ENCODE measurements around the gene ACLY. TPM values are rescaled to one million over a fixed set of nuclear protein-coding genes. Genes with fewer than 3 reads are reported as not detected.

The ACLY gene
- polyA plus RNA-seq, 1 donor (not counting 4 experiments of a cell fraction or from before 2014, with no cell fraction given), result 363 TPM

GRCh38 chr17:41823580-41823979 is 95.2 kb downstream of the ACLY start:
- no peaks in the 10 kb centered on the region for H3K4me1 ChIP-seq (ENCODE audit: control insufficient read depth, extremely low read depth, insufficient read depth, low read length)
- H3K9me3 ChIP-seq (ENCODE audit: control insufficient read depth, low read depth, low read length), result no peaks in the 10 kb centered on the region
- H2AFZ ChIP-seq (ENCODE audit: control insufficient read depth, low read length), result no peak overlapping the region
- H3K9me1 ChIP-seq (ENCODE audit: control insufficient read depth, extremely low read depth, insufficient read depth, low read length), result no peaks in the 10 kb centered on the region
- H3K4me3 ChIP-seq (ENCODE audit: control insufficient read depth in 2 of 3, extremely low read depth in 1 of 3, insufficient read depth in 2 of 3, low read depth in 1 of 3, low read length in 3 of 3), result no peak overlapping the region
- no peak overlapping the region for H3K4me2 ChIP-seq (ENCODE audit: control insufficient read depth, extremely low read depth, insufficient read depth, low read depth, low read length)
- no peaks in the 10 kb centered on the region for H4K20me1 ChIP-seq (ENCODE audit: control insufficient read depth, extremely low read depth, insufficient read depth, low read length)
- FAIRE-seq (no peak), DNase-seq (ENCODE audit: low read depth, low spot score) (no peak)
- H3K27me3 ChIP-seq (ENCODE audit: control insufficient read depth, extremely low read depth, insufficient read depth, low read length), result peaks cover 9% of the 10 kb centered on the region
- peaks cover 2 to 8% of the 10 kb centered on the region in 2 experiments for H3K36me3 ChIP-seq (ENCODE audit: control insufficient read depth in 2 of 2, extremely low read depth in 1 of 2, insufficient read depth in 2 of 2, low read length in 2 of 2)
- H3K79me2 ChIP-seq (ENCODE audit: control insufficient read depth, insufficient read depth, low read length), result no peaks in the 10 kb centered on the region
- TF ChIP-seq CTCF (optimal IDR thresholded peaks at IDR 0.05 in 1 of 3, IDR thresholded peaks at IDR 0.05 in 1 of 3, conservative IDR thresholded peaks at IDR 0.05 in 1 of 3; ENCODE audit: extremely low read depth in 1 of 3, insufficient read depth in 2 of 3, low read length in 3 of 3) (no peak), EZH2 (IDR thresholded peaks at IDR 0.05; ENCODE audit: low read length) (no peak)
- dilution Hi-C loops (cut with MboI; ENCODE audit: extremely low pct_ligation_motif_present, low sequenced_read_pairs), result no loop called here
- no peak overlapping the region for H3K9ac ChIP-seq (ENCODE audit: control insufficient read depth, extremely low read depth, insufficient read depth, low read length)
- no peak overlapping the region for H3K27ac ChIP-seq (ENCODE audit: control insufficient read depth, insufficient read depth, low read length)

- H4K20me1 ChIP-seq (ENCODE audit: control insufficient read depth, extremely low read depth, insufficient read depth, low read length), result no peaks in the 10 kb centered on the region
- peaks cover 0 to 8% of the 10 kb centered on the region in 2 experiments for H3K36me3 ChIP-seq (ENCODE audit: control insufficient read depth in 2 of 2, extremely low read depth in 1 of 2, insufficient read depth in 2 of 2, low read length in 2 of 2)
- DNase-seq (ENCODE audit: low read depth, low spot score) (no peak), FAIRE-seq (no peak)
- no peak overlapping the region for H3K9ac ChIP-seq (ENCODE audit: control insufficient read depth, extremely low read depth, insufficient read depth, low read length)
- no peak overlapping the region for H2AFZ ChIP-seq (ENCODE audit: control insufficient read depth, low read length)
- dilution Hi-C loops (cut with MboI; ENCODE audit: extremely low pct_ligation_motif_present, low sequenced_read_pairs), result no loop called here
- TF ChIP-seq EZH2 (IDR thresholded peaks at IDR 0.05; ENCODE audit: low read length), result no peak
- TF ChIP-seq CTCF (optimal IDR thresholded peaks at IDR 0.05 in 1 of 3, IDR thresholded peaks at IDR 0.05 in 1 of 3, conservative IDR thresholded peaks at IDR 0.05 in 1 of 3; ENCODE audit: extremely low read depth in 1 of 3, insufficient read depth in 2 of 3, low read length in 3 of 3), result no peak
- H3K4me2 ChIP-seq (ENCODE audit: control insufficient read depth, extremely low read depth, insufficient read depth, low read depth, low read length), result no peak overlapping the region
- no peaks in the 10 kb centered on the region for H3K79me2 ChIP-seq (ENCODE audit: control insufficient read depth, insufficient read depth, low read length)
- H3K9me1 ChIP-seq (ENCODE audit: control insufficient read depth, extremely low read depth, insufficient read depth, low read length), result no peaks in the 10 kb centered on the region
- H3K4me1 ChIP-seq (ENCODE audit: control insufficient read depth, extremely low read depth, insufficient read depth, low read length), result no peaks in the 10 kb centered on the region
- H3K27me3 ChIP-seq (ENCODE audit: control insufficient read depth, extremely low read depth, insufficient read depth, low read length), result peaks cover 9% of the 10 kb centered on the region
- no peaks in the 10 kb centered on the region for H3K9me3 ChIP-seq (ENCODE audit: control insufficient read depth, low read depth, low read length)
- no peak overlapping the region for H3K27ac ChIP-seq (ENCODE audit: control insufficient read depth, insufficient read depth, low read length)
- H3K4me3 ChIP-seq (ENCODE audit: control insufficient read depth in 2 of 3, extremely low read depth in 1 of 3, insufficient read depth in 2 of 3, low read depth in 1 of 3, low read length in 3 of 3), result no peak overlapping the region
These were observed 95.6 kb downstream of the ACLY start for GRCh38 chr17:41823141-41823524.
